ENCODE results near the gene SMCO2.

DNA sequence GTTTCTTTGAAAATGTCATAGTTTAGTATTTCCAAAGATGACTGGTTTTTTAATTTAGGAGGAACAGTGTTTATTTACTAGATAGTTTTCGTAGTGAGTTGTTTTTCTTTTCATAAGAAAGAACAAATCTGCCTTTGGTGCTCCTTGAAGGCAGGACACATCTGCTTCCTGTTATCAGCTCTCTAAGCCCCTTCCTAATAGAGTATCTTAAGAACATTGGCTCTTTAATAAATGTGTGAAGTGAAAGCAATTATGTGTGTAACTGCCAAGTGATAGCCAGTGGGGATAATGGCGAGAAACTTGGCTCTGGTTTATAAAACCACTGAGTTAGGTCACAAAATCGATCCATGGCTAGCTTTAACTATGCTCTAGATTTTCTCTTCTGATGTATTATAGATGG is 54.0 kb downstream of the SMCO2 start:
- no peak for TF ChIP-seq CTCF (IDR thresholded peaks at IDR 0.05)
- TF ChIP-seq POLR2A (IDR thresholded peaks at IDR 0.05): no peak
- TF ChIP-seq POLR2AphosphoS5 (IDR thresholded peaks at IDR 0.05): no peak

Measured in upper lobe of left lung (tissue), 4 donors.